ENCODE data around the gene PRRG1. TPM values are rescaled to one million over a fixed set of nuclear protein-coding genes. Genes with fewer than 3 reads are reported as not detected.

The PRRG1 gene
- polyA plus RNA-seq, 1 donor from 2014 or later = 9.1 TPM

DNA sequence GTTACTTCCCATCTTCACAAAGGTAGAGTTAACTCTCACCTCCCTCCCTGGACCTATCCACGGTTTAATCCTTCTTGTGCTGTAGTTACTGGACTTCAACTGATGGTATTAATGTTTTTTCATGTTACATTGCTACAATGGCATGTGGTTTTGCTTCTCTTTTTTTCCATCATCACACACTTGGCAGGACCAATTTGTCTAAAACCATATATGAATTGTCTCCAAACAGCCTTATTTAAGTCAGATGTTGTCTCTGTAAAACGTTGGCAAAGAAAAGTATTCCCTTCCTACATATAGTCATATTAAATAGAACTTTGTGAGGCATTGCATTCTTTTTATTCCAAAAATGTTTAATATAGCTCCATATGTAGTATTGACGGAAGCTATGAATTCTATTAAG lies 15.5 kb downstream of the PRRG1 start:
- no peaks in the 10 kb centered on the region for H3K79me2 ChIP-seq (replicated peaks; ENCODE audit: insufficient read depth, low read length)
- H3K4me2 ChIP-seq (ENCODE audit: low read length) = no peak overlapping the region
- H2AFZ ChIP-seq (ENCODE audit: low read depth, low read length) = no peak overlapping the region
- H4K20me1 ChIP-seq (ENCODE audit: insufficient read depth) = no peaks in the 10 kb centered on the region
- H3K36me3 ChIP-seq (ENCODE audit: insufficient read depth, low read length) = no peaks in the 10 kb centered on the region
- no peak overlapping the region for H3K9ac ChIP-seq (ENCODE audit: low read length)
- no peak overlapping the region for H3K4me3 ChIP-seq (ENCODE audit: low read length)
- no peaks in the 10 kb centered on the region for H3F3A ChIP-seq (ENCODE audit: insufficient read depth, low read length, poor library complexity, severe bottlenecking)
- no peaks in the 10 kb centered on the region for H3K27me3 ChIP-seq (ENCODE audit: insufficient read depth, low read depth, low read length)
- H3K9me3 ChIP-seq (ENCODE audit: low read length) = no peaks in the 10 kb centered on the region
- H3K9me2 ChIP-seq (ENCODE audit: insufficient read depth, low read length) = no peaks in the 10 kb centered on the region
- H3K27ac ChIP-seq (ENCODE audit: low read length) = no peak overlapping the region
- TF ChIP-seq EP300 (conservative IDR thresholded peaks at IDR 0.05; ENCODE audit: poor library complexity, severe bottlenecking) (no peak), POLR2AphosphoS5 (IDR thresholded peaks at IDR 0.05) (no peak)

DNA sequence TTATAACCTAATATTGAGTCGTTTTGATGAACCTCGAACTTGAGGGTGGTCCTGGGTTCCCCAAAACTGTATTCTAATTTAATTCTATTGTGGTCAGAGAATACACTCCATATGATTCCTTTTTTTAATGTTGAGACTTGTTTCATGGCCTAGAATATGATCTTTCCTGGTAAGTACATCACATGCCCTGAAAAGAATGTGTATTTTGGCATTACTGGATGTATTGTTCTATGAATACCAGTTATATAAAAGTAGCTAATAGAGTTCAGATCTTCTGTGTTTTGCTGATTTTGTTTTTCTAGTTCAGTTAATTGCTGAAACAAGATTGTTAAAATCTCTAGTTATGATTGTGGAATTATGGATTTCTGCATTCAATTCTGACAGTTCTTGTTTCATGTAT lies 18.8 kb downstream of the PRRG1 start:
- Histone ChIP-seq H3K4me3 (ENCODE audit: low read length) (no peak overlapping the region), H3K9ac (ENCODE audit: low read length) (no peak overlapping the region), H4K20me1 (ENCODE audit: insufficient read depth) (no peaks in the 10 kb centered on the region), H3K9me3 (ENCODE audit: low read length) (no peaks in the 10 kb centered on the region), H3K4me2 (ENCODE audit: low read length) (no peak overlapping the region), H2AFZ (ENCODE audit: low read depth, low read length) (no peak overlapping the region), H3K79me2 (replicated peaks; ENCODE audit: insufficient read depth, low read length) (no peaks in the 10 kb centered on the region), H3K9me2 (ENCODE audit: insufficient read depth, low read length) (no peaks in the 10 kb centered on the region), H3K27ac (ENCODE audit: low read length) (no peak overlapping the region), H3F3A (ENCODE audit: insufficient read depth, low read length, poor library complexity, severe bottlenecking) (no peaks in the 10 kb centered on the region), H3K27me3 (ENCODE audit: insufficient read depth, low read depth, low read length) (no peaks in the 10 kb centered on the region), H3K36me3 (ENCODE audit: insufficient read depth, low read length) (no peaks in the 10 kb centered on the region)
- TF ChIP-seq POLR2AphosphoS5 (IDR thresholded peaks at IDR 0.05) (no peak), SMC3 (conservative IDR thresholded peaks at IDR 0.05; ENCODE audit: poor library complexity) (no peak), EP300 (conservative IDR thresholded peaks at IDR 0.05; ENCODE audit: poor library complexity, severe bottlenecking) (no peak), RAD21 (conservative IDR thresholded peaks at IDR 0.05) (no peak), EZH2 (IDR thresholded peaks at IDR 0.05; ENCODE audit: borderline replicate concordance, insufficient read depth, low read length, poor library complexity, severe bottlenecking) (no peak)
- TF ChIP-seq, protein P1, sequence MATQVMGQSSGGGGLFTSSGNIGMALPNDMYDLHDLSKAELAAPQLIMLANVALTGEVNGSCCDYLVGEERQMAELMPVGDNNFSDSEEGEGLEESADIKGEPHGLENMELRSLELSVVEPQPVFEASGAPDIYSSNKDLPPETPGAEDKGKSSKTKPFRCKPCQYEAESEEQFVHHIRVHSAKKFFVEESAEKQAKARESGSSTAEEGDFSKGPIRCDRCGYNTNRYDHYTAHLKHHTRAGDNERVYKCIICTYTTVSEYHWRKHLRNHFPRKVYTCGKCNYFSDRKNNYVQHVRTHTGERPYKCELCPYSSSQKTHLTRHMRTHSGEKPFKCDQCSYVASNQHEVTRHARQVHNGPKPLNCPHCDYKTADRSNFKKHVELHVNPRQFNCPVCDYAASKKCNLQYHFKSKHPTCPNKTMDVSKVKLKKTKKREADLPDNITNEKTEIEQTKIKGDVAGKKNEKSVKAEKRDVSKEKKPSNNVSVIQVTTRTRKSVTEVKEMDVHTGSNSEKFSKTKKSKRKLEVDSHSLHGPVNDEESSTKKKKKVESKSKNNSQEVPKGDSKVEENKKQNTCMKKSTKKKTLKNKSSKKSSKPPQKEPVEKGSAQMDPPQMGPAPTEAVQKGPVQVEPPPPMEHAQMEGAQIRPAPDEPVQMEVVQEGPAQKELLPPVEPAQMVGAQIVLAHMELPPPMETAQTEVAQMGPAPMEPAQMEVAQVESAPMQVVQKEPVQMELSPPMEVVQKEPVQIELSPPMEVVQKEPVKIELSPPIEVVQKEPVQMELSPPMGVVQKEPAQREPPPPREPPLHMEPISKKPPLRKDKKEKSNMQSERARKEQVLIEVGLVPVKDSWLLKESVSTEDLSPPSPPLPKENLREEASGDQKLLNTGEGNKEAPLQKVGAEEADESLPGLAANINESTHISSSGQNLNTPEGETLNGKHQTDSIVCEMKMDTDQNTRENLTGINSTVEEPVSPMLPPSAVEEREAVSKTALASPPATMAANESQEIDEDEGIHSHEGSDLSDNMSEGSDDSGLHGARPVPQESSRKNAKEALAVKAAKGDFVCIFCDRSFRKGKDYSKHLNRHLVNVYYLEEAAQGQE (IDR thresholded peaks at IDR 0.05; ENCODE audit: borderline replicate concordance) = no peak
- TF ChIP-seq, protein P2, sequence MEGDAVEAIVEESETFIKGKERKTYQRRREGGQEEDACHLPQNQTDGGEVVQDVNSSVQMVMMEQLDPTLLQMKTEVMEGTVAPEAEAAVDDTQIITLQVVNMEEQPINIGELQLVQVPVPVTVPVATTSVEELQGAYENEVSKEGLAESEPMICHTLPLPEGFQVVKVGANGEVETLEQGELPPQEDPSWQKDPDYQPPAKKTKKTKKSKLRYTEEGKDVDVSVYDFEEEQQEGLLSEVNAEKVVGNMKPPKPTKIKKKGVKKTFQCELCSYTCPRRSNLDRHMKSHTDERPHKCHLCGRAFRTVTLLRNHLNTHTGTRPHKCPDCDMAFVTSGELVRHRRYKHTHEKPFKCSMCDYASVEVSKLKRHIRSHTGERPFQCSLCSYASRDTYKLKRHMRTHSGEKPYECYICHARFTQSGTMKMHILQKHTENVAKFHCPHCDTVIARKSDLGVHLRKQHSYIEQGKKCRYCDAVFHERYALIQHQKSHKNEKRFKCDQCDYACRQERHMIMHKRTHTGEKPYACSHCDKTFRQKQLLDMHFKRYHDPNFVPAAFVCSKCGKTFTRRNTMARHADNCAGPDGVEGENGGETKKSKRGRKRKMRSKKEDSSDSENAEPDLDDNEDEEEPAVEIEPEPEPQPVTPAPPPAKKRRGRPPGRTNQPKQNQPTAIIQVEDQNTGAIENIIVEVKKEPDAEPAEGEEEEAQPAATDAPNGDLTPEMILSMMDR (IDR thresholded peaks at IDR 0.05; ENCODE audit: poor library complexity, severe bottlenecking) = no peak

DNA sequence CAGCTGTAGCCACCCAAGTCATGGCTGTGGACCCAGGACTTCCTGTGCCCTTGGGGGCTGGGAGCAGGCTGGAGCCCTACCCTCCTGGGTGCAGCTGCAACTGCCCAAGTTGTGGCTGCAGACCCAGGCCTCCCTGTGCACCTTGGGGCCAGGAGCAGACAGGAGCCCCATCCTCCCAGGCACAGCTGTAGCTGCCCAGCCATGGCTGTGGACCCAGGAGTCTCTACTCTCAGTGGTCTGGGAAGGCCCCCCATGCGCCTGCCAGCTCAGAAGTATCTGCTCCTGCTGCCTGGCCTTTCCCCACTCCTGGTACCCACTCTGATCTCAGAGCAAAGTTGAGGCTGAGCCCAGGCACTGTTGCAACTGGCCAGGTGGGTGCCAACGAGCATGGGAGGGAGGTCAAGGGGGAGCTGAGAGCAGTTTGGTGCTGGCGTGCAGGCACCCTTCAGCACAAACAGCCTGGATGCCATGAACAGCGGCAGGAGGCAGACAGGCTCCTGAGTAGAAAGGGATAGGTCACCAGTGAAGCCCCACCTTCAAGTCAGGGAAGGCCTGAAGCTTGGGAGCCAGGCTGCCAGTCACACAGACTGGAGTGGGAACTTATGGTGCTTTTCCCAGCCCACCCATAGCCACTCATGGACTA lies 21.5 kb downstream of the PRRG1 start:
- Histone ChIP-seq H3K4me3 (ENCODE audit: low read length) (no peak overlapping the region), H3K27me3 (ENCODE audit: insufficient read depth, low read depth, low read length) (no peaks in the 10 kb centered on the region), H3K27ac (ENCODE audit: low read length) (no peak overlapping the region), H3K36me3 (ENCODE audit: insufficient read depth, low read length) (no peaks in the 10 kb centered on the region), H3K9ac (ENCODE audit: low read length) (no peak overlapping the region), H3K4me2 (ENCODE audit: low read length) (no peak overlapping the region), H2AFZ (ENCODE audit: low read depth, low read length) (no peak overlapping the region), H3K9me3 (ENCODE audit: low read length) (no peaks in the 10 kb centered on the region), H3F3A (ENCODE audit: insufficient read depth, low read length, poor library complexity, severe bottlenecking) (no peaks in the 10 kb centered on the region), H3K79me2 (replicated peaks; ENCODE audit: insufficient read depth, low read length) (no peaks in the 10 kb centered on the region), H4K20me1 (ENCODE audit: insufficient read depth) (no peaks in the 10 kb centered on the region), H3K9me2 (ENCODE audit: insufficient read depth, low read length) (no peaks in the 10 kb centered on the region)
- no peak for TF ChIP-seq RAD21 (conservative IDR thresholded peaks at IDR 0.05)
- no peak for TF ChIP-seq EP300 (conservative IDR thresholded peaks at IDR 0.05; ENCODE audit: poor library complexity, severe bottlenecking)
- no peak for TF ChIP-seq POLR2AphosphoS5 (IDR thresholded peaks at IDR 0.05)
- TF ChIP-seq SMC3 (conservative IDR thresholded peaks at IDR 0.05; ENCODE audit: poor library complexity) = no peak
- TF ChIP-seq, protein P2 (IDR thresholded peaks at IDR 0.05; ENCODE audit: poor library complexity, severe bottlenecking) = no peak

Measured in neural cell (in vitro differentiated cells).